GM21737 (cell line): ENCODE measurements around the gene KIF3C.
"Not testable (repeated sequence)": the region's sequence is repeated elsewhere in the genome, so short reads cannot be mapped to it uniquely, and the experiment has no call there.

Experiments
- ATAC-seq: cut with Tn5 transposase; IDR thresholded peaks from one replicate; pipeline ENCODE4 v1.9.1; 2021; ENCODE audit warnings: mild to moderate bottlenecking, moderate library complexity; ENCODE audit not compliant: unreplicated experiment

Gene KIF3C

GRCh38 chr2:26000561-26001082 is 18.3 kb upstream of the KIF3C start:
- ATAC-seq = no peak

GRCh38 chr2:25999406-25999805 is 17.1 kb upstream of the KIF3C start:
- ATAC-seq = not testable (repeated sequence)

GRCh38 chr2:25998816-25999383 is 16.6 kb upstream of the KIF3C start:
- ATAC-seq = not testable (repeated sequence)

- ATAC-seq = no peak
Observed at GRCh38 chr2:25996844-25997243, 14.5 kb upstream of the KIF3C start.

GRCh38 chr2:25994509-25994908 is 12.2 kb upstream of the KIF3C start:
- no peak for ATAC-seq

GRCh38 chr2:25993049-25993448 is 10.8 kb upstream of the KIF3C start:
- no peak for ATAC-seq

GRCh38 chr2:25992556-25992955 is 10.3 kb upstream of the KIF3C start:
- ATAC-seq = no peak

- no peak for ATAC-seq
Observed at GRCh38 chr2:25991965-25992364, 9.7 kb upstream of the KIF3C start.

GRCh38 chr2:25989154-25989553 is 6.9 kb upstream of the KIF3C start:
- no peak for ATAC-seq

GRCh38 chr2:25988134-25988533 is 5.8 kb upstream of the KIF3C start:
- no peak for ATAC-seq

- no peak for ATAC-seq
Observed at GRCh38 chr2:25983735-25984134, 1.4 kb upstream of the KIF3C start.

- ATAC-seq = no peak
Observed at GRCh38 chr2:25982968-25983280, 627 bp upstream of the KIF3C start.

GRCh38 chr2:25981596-25982272 is 563 bp downstream of the KIF3C start:
- ATAC-seq = peak; percentile 9

- ATAC-seq = no peak
Observed at GRCh38 chr2:25980951-25981350, 1.3 kb downstream of the KIF3C start.

- ATAC-seq = no peak
Observed at GRCh38 chr2:25980076-25980887, 2.0 kb downstream of the KIF3C start.

GRCh38 chr2:25979001-25979400 is 3.3 kb downstream of the KIF3C start:
- ATAC-seq = no peak

- no peak for ATAC-seq
Observed at GRCh38 chr2:25977768-25978167, 4.5 kb downstream of the KIF3C start.

- ATAC-seq = no peak
Observed at GRCh38 chr2:25976983-25977741, 5.1 kb downstream of the KIF3C start.

- no peak for ATAC-seq
Observed at GRCh38 chr2:25972049-25972823, 10.1 kb downstream of the KIF3C start.

GRCh38 chr2:25971596-25971995 is 10.7 kb downstream of the KIF3C start:
- ATAC-seq = no peak
